ENCODE measurements around the gene ZNF821.

- TF ChIP-seq CTCF (IDR thresholded peaks at IDR 0.05; ENCODE audit: insufficient read depth, low read depth, low read length) (no peak), EZH2 (IDR thresholded peaks at IDR 0.05; ENCODE audit: insufficient read depth, low read length) (no peak)
These were observed 43.9 kb downstream of the ZNF821 start for GRCh38 chr16:71840052-71840451.
